ENCODE results near the gene MMP25.

GRCh38 chr16:3059041-3059722, 12.8 kb downstream of the MMP25 start:
- TF ChIP-seq CTCF (IDR thresholded peaks at IDR 0.05) (peak; percentile 92), ZFX (IDR thresholded peaks at IDR 0.05; ENCODE audit: borderline replicate concordance) (no peak)

Measured in 22Rv1 (cell line).